Caco-2 (cell line): ENCODE results near the gene KCNK18. TPM values are rescaled to one million over a fixed set of nuclear protein-coding genes. Genes with fewer than 3 reads are reported as not detected.

Experiments
- BruUV-seq: library from RNA; stranded (reverse); fragments of 400-500 nt; replicated peaks from 2 replicates; lab custom pipeline; 2021; lab: Mats Ljungman, UMichigan
- CTCF ChIA-PET: fragments of 300-600 bp; sonication (Branson Sonifier 250); formaldehyde crosslinking; loops from one replicate; lab custom pipeline; 2022; ENCODE audit warnings: antibody characterized with exemption; lab: Charles Lee
- POLR2A ChIA-PET: fragments of 300-600 bp; sonication (Branson Sonifier 250); formaldehyde crosslinking; loops from one replicate; lab custom pipeline; 2022; ENCODE audit warnings: antibody characterized with exemption; lab: Charles Lee
- DNase-seq, 2 experiments: peaks; one replicate each; pipeline versions ENCODE4 v3.0.0 to v3.0.0-alpha.2; 2020 to 2022
- H3K27me3 ChIP-seq: replicated peaks from 2 replicates; pipeline ENCODE4 v1.6.0; 2011; ENCODE audit warnings: low read length; ENCODE audit not compliant: control insufficient read depth, insufficient read depth
- H3K36me3 ChIP-seq: 2 replicates; pipeline ENCODE4 v1.5.1; 2011; ENCODE audit warnings: low read length; ENCODE audit not compliant: control insufficient read depth, insufficient read depth
- H3K4me1 ChIP-seq: fragments of 250-450 bp; sonication (Bioruptor Pico); 2 replicates; pipeline ENCODE4 v1.5.1; 2020; ENCODE audit warnings: mild to moderate bottlenecking
- H3K4me3 ChIP-seq: 2 replicates; pipeline ENCODE4 v1.5.1; 2011; ENCODE audit warnings: low read depth, mild to moderate bottlenecking, control low read depth, low read length
- H3K9me3 ChIP-seq: fragments of 250-450 bp; sonication (Bioruptor Pico); 2 replicates; pipeline ENCODE4 v1.5.1; 2020; ENCODE audit warnings: mild to moderate bottlenecking, moderate library complexity
- H3K27ac Mint-ChIP-seq: one replicate; pipeline ENCODE4 v1.8.0; 2022; ENCODE audit warnings: mixed read lengths; ENCODE audit not compliant: unreplicated experiment
- H3K27me3 Mint-ChIP-seq: one replicate; pipeline ENCODE4 v1.8.0; 2022; ENCODE audit warnings: mixed read lengths; ENCODE audit not compliant: insufficient read depth, unreplicated experiment
- H3K36me3 Mint-ChIP-seq: one replicate; pipeline ENCODE4 v1.8.0; 2022; ENCODE audit warnings: mild to moderate bottlenecking, mixed read lengths; ENCODE audit not compliant: insufficient read depth, unreplicated experiment
- H3K4me1 Mint-ChIP-seq: one replicate; pipeline ENCODE4 v1.8.0; 2022; ENCODE audit warnings: low read depth, mixed read lengths; ENCODE audit not compliant: unreplicated experiment
- H3K4me3 Mint-ChIP-seq: one replicate; pipeline ENCODE4 v1.8.0; 2022; ENCODE audit warnings: mild to moderate bottlenecking, moderate library complexity, mixed read lengths; ENCODE audit not compliant: unreplicated experiment
- H3K9me3 Mint-ChIP-seq: one replicate; pipeline ENCODE4 v1.8.0; 2022; ENCODE audit warnings: mixed read lengths; ENCODE audit not compliant: unreplicated experiment
- CTCF ChIP-seq, 2 experiments: fragments of 200-600 bp in 1 of 2; IDR thresholded peaks; 1 replicate in 1 of 2; 2 replicates in 1 of 2; pipeline versions ENCODE4 v1.5.1 to v1.8.0; 2011 to 2022; ENCODE audit warnings: antibody characterized with exemption in 1 of 2, control low read depth in 1 of 2, inconsistent platforms in 1 of 2, low read depth in 1 of 2, low read length in 1 of 2, mild to moderate bottlenecking in 1 of 2, moderate library complexity in 1 of 2; ENCODE audit not compliant: insufficient read depth in 1 of 2, severe bottlenecking in 1 of 2, unreplicated experiment in 1 of 2
- intact Hi-C: fragments of 100-400 bp; cut with micrococcal nuclease; formaldehyde crosslinking; loops from one replicate; pipeline ENCODE4 v1.10.0; 2022; ENCODE audit not compliant: unreplicated experiment
- total RNA-seq: library from RNA; stranded (reverse); gene quantifications from 2 replicates; pipeline ENCODE4 v1.2.3, GENCODE V29; 2022

The KCNK18 gene
- total RNA-seq, 1 experiment from 2014 or later, result not detected

- no peaks in the 10 kb centered on the region for H3K9me3 Mint-ChIP-seq
- Histone ChIP-seq H3K4me1 (no peaks in the 10 kb centered on the region), H3K4me3 (peak overlapping the region; percentile 12), H3K27me3 (no peaks in the 10 kb centered on the region; the same call in 1 of the 2 replicates), H3K9me3 (no peaks in the 10 kb centered on the region), H3K36me3 (no peaks in the 10 kb centered on the region)
- CTCF ChIA-PET, result interaction anchor here (2.2 kb wide), 1 partner anchor 25 kb away, joined by 9 read pairs; no protein-coding TSS in a partner anchor
- peak overlapping the region; percentile 62 for H3K4me3 Mint-ChIP-seq
- no TSS peak for BruUV-seq
- POLR2A ChIA-PET, result interaction anchor here (0.6 kb wide), 1 partner anchor 121 kb away, joined by 3 read pairs; no protein-coding TSS in a partner anchor
- TF ChIP-seq CTCF (IDR thresholded peaks at IDR 0.05; ENCODE audit: insufficient read depth in 1 of 2, low read depth in 1 of 2, low read length in 1 of 2, severe bottlenecking in 1 of 2, unreplicated experiment in 1 of 2), result no peak
- H3K4me1 Mint-ChIP-seq, result no peaks in the 10 kb centered on the region
- DNase-seq, result peak in 1 of 2 experiments; percentile 20
- no peaks in the 10 kb centered on the region for H3K36me3 Mint-ChIP-seq
- peaks cover 19% of the 10 kb centered on the region for H3K27me3 Mint-ChIP-seq
- intact Hi-C loops, result no loop called here
- no peak overlapping the region for H3K27ac Mint-ChIP-seq
Observed at GRCh38 chr10:117241541-117242462, 44.5 kb downstream of the KCNK18 start.

- H3K27me3 ChIP-seq, result no peaks in the 10 kb centered on the region; the same call in 1 of the 2 replicates
- Mint-ChIP-seq H3K36me3 (no peaks in the 10 kb centered on the region), H3K27ac (no peak overlapping the region), H3K4me3 (no peak overlapping the region), H3K9me3 (no peaks in the 10 kb centered on the region), H3K4me1 (no peaks in the 10 kb centered on the region), H3K27me3 (peaks cover 18% of the 10 kb centered on the region)
- intact Hi-C loops, result no loop called here
- ChIA-PET POLR2A (no interaction called here), CTCF (interaction anchor here (2.2 kb wide), 1 partner anchor 26 kb away, joined by 9 read pairs; no protein-coding TSS in a partner anchor)
- H3K9me3 ChIP-seq, result no peaks in the 10 kb centered on the region
- BruUV-seq, result no TSS peak
- no peak for TF ChIP-seq CTCF (IDR thresholded peaks at IDR 0.05; ENCODE audit: insufficient read depth in 1 of 2, low read depth in 1 of 2, low read length in 1 of 2, severe bottlenecking in 1 of 2, unreplicated experiment in 1 of 2)
- DNase-seq, result no peak
- H3K4me3 ChIP-seq, result no peak overlapping the region
- H3K36me3 ChIP-seq, result no peaks in the 10 kb centered on the region
- H3K4me1 ChIP-seq, result no peaks in the 10 kb centered on the region
Observed at GRCh38 chr10:117242463-117242832, 45.2 kb downstream of the KCNK18 start.

GRCh38 chr10:117246997-117247671 lies 49.8 kb downstream of the KCNK18 start:
- H3K27me3 ChIP-seq, result no peaks in the 10 kb centered on the region
- no peaks in the 10 kb centered on the region for H3K4me1 ChIP-seq
- POLR2A ChIA-PET, result no interaction called here
- no peak for TF ChIP-seq CTCF (IDR thresholded peaks at IDR 0.05; ENCODE audit: insufficient read depth in 1 of 2, low read depth in 1 of 2, low read length in 1 of 2, severe bottlenecking in 1 of 2, unreplicated experiment in 1 of 2)
- no peak overlapping the region for H3K4me3 Mint-ChIP-seq
- H3K9me3 Mint-ChIP-seq, result no peaks in the 10 kb centered on the region
- intact Hi-C loops, result no loop called here
- no peak for DNase-seq
- H3K4me1 Mint-ChIP-seq, result no peaks in the 10 kb centered on the region
- H3K9me3 ChIP-seq, result no peaks in the 10 kb centered on the region
- H3K27me3 Mint-ChIP-seq, result peaks cover 17% of the 10 kb centered on the region
- no TSS peak for BruUV-seq
- no peak overlapping the region for H3K27ac Mint-ChIP-seq
- no peaks in the 10 kb centered on the region for H3K36me3 ChIP-seq
- H3K4me3 ChIP-seq, result no peak overlapping the region
- H3K36me3 Mint-ChIP-seq, result no peaks in the 10 kb centered on the region
- CTCF ChIA-PET, result interaction anchor here (1.0 kb wide), 1 partner anchor 31 kb away, joined by 4 read pairs; no protein-coding TSS in a partner anchor
